ENCODE data around the gene CCDC7. TPM values are rescaled to one million over a fixed set of nuclear protein-coding genes. Genes with fewer than 3 reads are reported as not detected.

Gene CCDC7
- total RNA-seq, 1 experiment from 2014 or later, result 4.0 TPM

- Histone ChIP-seq H4K20me1 (ENCODE audit: insufficient read depth) (no peaks in the 10 kb centered on the region), H3K4me3 (replicated peaks in 1 of 2; ENCODE audit: low read depth in 1 of 2, low read length in 2 of 2) (no peak overlapping the region), H3K4me2 (ENCODE audit: low read length) (no peak overlapping the region), H3K27me3 (ENCODE audit: insufficient read depth, low read length) (no peaks in the 10 kb centered on the region), H3K79me2 (ENCODE audit: insufficient read depth, low read length) (no peaks in the 10 kb centered on the region), H3K9me2 (ENCODE audit: insufficient read depth) (no peaks in the 10 kb centered on the region), H2AFZ (ENCODE audit: low read depth, low read length, poor library complexity, severe bottlenecking) (no peak overlapping the region), H3K4me1 (ENCODE audit: control insufficient read depth in 1 of 2, insufficient read depth in 2 of 2, low read length in 2 of 2) (no peaks in the 10 kb centered on the region), H3K9ac (ENCODE audit: low read length) (no peak overlapping the region), H3K9me3 (ENCODE audit: control insufficient read depth in 1 of 2, insufficient read depth in 1 of 2, low read depth in 1 of 2, low read length in 2 of 2) (peaks cover 4 to 6% of the 10 kb centered on the region in 2 experiments; a peak in 1 of 4 replicates), H3K27ac (ENCODE audit: low read depth, low read length) (no peak overlapping the region), H3K36me3 (ENCODE audit: control insufficient read depth in 1 of 2, insufficient read depth in 2 of 2, low read length in 2 of 2) (no peaks in the 10 kb centered on the region)
- no TSS peak for BruUV-seq (replicated peaks)
- intact Hi-C loops (cut with micrococcal nuclease), result no loop called here
- CTCF ChIA-PET, result no interaction called here
- no peak for ATAC-seq
- POLR2A ChIA-PET, result no interaction called here
- no peak for TF ChIP-seq ELF1 (IDR thresholded peaks at IDR 0.05; ENCODE audit: borderline replicate concordance, low read depth)
- TF ChIP-seq CEBPB (IDR thresholded peaks at IDR 0.05; ENCODE audit: low read depth), result no peak
- DNase-seq (ENCODE audit: low read depth, low spot score), result no peak
- RAD21 ChIA-PET (ENCODE audit: low non-redundant PET in 1 of 2, low total read pairs in 2 of 2, uncharacterized antibody in 2 of 2, unreplicated experiment in 2 of 2), result no interaction called here
Measured at GRCh38 chr10:32419615-32420014, 26.3 kb upstream of the CCDC7 start.

- Histone ChIP-seq H3K9me3 (ENCODE audit: control insufficient read depth in 1 of 2, insufficient read depth in 1 of 2, low read depth in 1 of 2, low read length in 2 of 2) (peaks cover 4 to 6% of the 10 kb centered on the region in 2 experiments; a peak in 1 of 4 replicates), H2AFZ (ENCODE audit: low read depth, low read length, poor library complexity, severe bottlenecking) (no peak overlapping the region), H3K9me2 (ENCODE audit: insufficient read depth) (no peaks in the 10 kb centered on the region), H3K4me3 (replicated peaks in 1 of 2; ENCODE audit: low read depth in 1 of 2, low read length in 2 of 2) (no peak overlapping the region), H3K36me3 (ENCODE audit: control insufficient read depth in 1 of 2, insufficient read depth in 2 of 2, low read length in 2 of 2) (no peaks in the 10 kb centered on the region), H4K20me1 (ENCODE audit: insufficient read depth) (no peaks in the 10 kb centered on the region), H3K4me1 (ENCODE audit: control insufficient read depth in 1 of 2, insufficient read depth in 2 of 2, low read length in 2 of 2) (no peaks in the 10 kb centered on the region), H3K27me3 (ENCODE audit: insufficient read depth, low read length) (no peaks in the 10 kb centered on the region), H3K9ac (ENCODE audit: low read length) (no peak overlapping the region), H3K79me2 (ENCODE audit: insufficient read depth, low read length) (no peaks in the 10 kb centered on the region), H3K4me2 (ENCODE audit: low read length) (no peak overlapping the region), H3K27ac (ENCODE audit: low read depth, low read length) (no peak overlapping the region)
- ATAC-seq, result no peak
- RAD21 ChIA-PET (ENCODE audit: low non-redundant PET in 1 of 2, low total read pairs in 2 of 2, uncharacterized antibody in 2 of 2, unreplicated experiment in 2 of 2), result no interaction called here
- TF ChIP-seq EZH2 (IDR thresholded peaks at IDR 0.05) (no peak), FOSL1 (IDR thresholded peaks at IDR 0.05; ENCODE audit: low read depth) (no peak), ATF3 (IDR thresholded peaks at IDR 0.05) (no peak), YY1 (IDR thresholded peaks at IDR 0.05; ENCODE audit: extremely low read depth, insufficient replicate concordance, low read depth, low read length) (no peak)
- intact Hi-C loops (cut with micrococcal nuclease), result no loop called here
- DNase-seq (ENCODE audit: low read depth, low spot score), result no peak
- CTCF ChIA-PET, result no interaction called here
- no TSS peak for BruUV-seq (replicated peaks)
- POLR2A ChIA-PET, result no interaction called here
Measured at GRCh38 chr10:32426186-32426585, 19.8 kb upstream of the CCDC7 start.
